ENCODE data around the gene RNF169.

GRCh38 chr11:74707602-74708510 lies 40.8 kb upstream of the RNF169 start:
- TF ChIP-seq POLR2A (conservative IDR thresholded peaks at IDR 0.05) = no peak
- no peak for TF ChIP-seq SUPT5H (IDR thresholded peaks at IDR 0.05)
- TF ChIP-seq CHCHD3 (CRISPR knock-in tag; IDR thresholded peaks at IDR 0.05) = no peak
- no peak for TF ChIP-seq SP1 (CRISPR knock-in tag; IDR thresholded peaks at IDR 0.05)
- TF ChIP-seq CTCF (IDR thresholded peaks at IDR 0.05 in 2 of 3, conservative IDR thresholded peaks at IDR 0.05 in 1 of 3; ENCODE audit: insufficient read depth in 2 of 3, low read depth in 1 of 3, low read length in 3 of 3) = no peak
- TF ChIP-seq MAFG (tag; conservative IDR thresholded peaks at IDR 0.05) = no peak
- TF ChIP-seq CREB1 (IDR thresholded peaks at IDR 0.05) = no peak
- no peak for TF ChIP-seq CREB1 (CRISPR knock-in tag; IDR thresholded peaks at IDR 0.05)
- TF ChIP-seq ZBTB7A (IDR thresholded peaks at IDR 0.05; ENCODE audit: borderline replicate concordance, control insufficient read depth, low read depth, low read length) = no peak
- no peak for TF ChIP-seq ARID4B (CRISPR knock-in tag; IDR thresholded peaks at IDR 0.05)
- TF ChIP-seq POLR2AphosphoS5 (IDR thresholded peaks at IDR 0.05; ENCODE audit: control insufficient read depth, insufficient read depth, low read depth, low read length) = no peak
- TF ChIP-seq RERE (CRISPR knock-in tag; IDR thresholded peaks at IDR 0.05; ENCODE audit: borderline replicate concordance) = no peak
- no peak for TF ChIP-seq PATZ1 (CRISPR knock-in tag; IDR thresholded peaks at IDR 0.05; ENCODE audit: borderline replicate concordance)
- TF ChIP-seq KAT2B (IDR thresholded peaks at IDR 0.05; ENCODE audit: low read depth, low read length) = no peak

Measured in K562 (cell line).